Measurements from ENCODE around the gene HOXA2. TPM values are rescaled to one million over a fixed set of nuclear protein-coding genes. Genes with fewer than 3 reads are reported as not detected.

The HOXA2 gene
- total and polyA plus RNA-seq, 2 donors (not counting 1 experiment from before 2014, with no cell fraction given): 1.3 to 2.6 TPM

GRCh38 chr7:27143023-27143949 is 40.8 kb upstream of the HOXA2 start, which contains the start of gene HOXA5:
HOXA5 (minus strand) TSS chr7:27143681; CDS start chr7:27143607, 74 bp downstream.
- peak within 1 kb of the TSS; percentile 98 for H3K9ac ChIP-seq (ENCODE audit: insufficient read depth, low read length)
- H3K4me2 ChIP-seq (ENCODE audit: extremely low read depth, insufficient read depth, low read length): peak within 1 kb of the TSS; percentile 99
- peaks cover 2% of the 10 kb centered on the region for H3K36me3 ChIP-seq (ENCODE audit: control insufficient read depth, insufficient read depth, low read length)
- peaks cover 89% of the 10 kb centered on the region for H3K79me2 ChIP-seq (ENCODE audit: control insufficient read depth, insufficient read depth, low read length)
- H2AFZ ChIP-seq (ENCODE audit: low read length): peak within 1 kb of the TSS; percentile 2
- H3K27me3 ChIP-seq (ENCODE audit: control insufficient read depth, insufficient read depth, low read length): no peaks in the 10 kb centered on the region
- peak; percentile 91 to 100 for DNase-seq (ENCODE audit: low read depth in 2 of 2)
- H4K20me1 ChIP-seq (ENCODE audit: control insufficient read depth, extremely low read depth, insufficient read depth, low read length): no peaks in the 10 kb centered on the region
- TF ChIP-seq EZH2 (IDR thresholded peaks at IDR 0.05; ENCODE audit: low read length, missing control alignments): no peak
- TF ChIP-seq, protein P1, sequence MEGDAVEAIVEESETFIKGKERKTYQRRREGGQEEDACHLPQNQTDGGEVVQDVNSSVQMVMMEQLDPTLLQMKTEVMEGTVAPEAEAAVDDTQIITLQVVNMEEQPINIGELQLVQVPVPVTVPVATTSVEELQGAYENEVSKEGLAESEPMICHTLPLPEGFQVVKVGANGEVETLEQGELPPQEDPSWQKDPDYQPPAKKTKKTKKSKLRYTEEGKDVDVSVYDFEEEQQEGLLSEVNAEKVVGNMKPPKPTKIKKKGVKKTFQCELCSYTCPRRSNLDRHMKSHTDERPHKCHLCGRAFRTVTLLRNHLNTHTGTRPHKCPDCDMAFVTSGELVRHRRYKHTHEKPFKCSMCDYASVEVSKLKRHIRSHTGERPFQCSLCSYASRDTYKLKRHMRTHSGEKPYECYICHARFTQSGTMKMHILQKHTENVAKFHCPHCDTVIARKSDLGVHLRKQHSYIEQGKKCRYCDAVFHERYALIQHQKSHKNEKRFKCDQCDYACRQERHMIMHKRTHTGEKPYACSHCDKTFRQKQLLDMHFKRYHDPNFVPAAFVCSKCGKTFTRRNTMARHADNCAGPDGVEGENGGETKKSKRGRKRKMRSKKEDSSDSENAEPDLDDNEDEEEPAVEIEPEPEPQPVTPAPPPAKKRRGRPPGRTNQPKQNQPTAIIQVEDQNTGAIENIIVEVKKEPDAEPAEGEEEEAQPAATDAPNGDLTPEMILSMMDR (conservative IDR thresholded peaks at IDR 0.05 in 1 of 2, IDR thresholded peaks at IDR 0.05 in 1 of 2; ENCODE audit: low read depth in 1 of 2, low read length in 2 of 2): peak; percentile 70 to 92
- H3K4me1 ChIP-seq (ENCODE audit: control insufficient read depth, extremely low read depth, insufficient read depth, low read length): peaks cover 21% of the 10 kb centered on the region
- peak within 1 kb of the TSS; percentile 98 for H3K27ac ChIP-seq (ENCODE audit: insufficient read depth, low read length)
- peak within 1 kb of the TSS; percentile 89 to 99 (median 94) for H3K4me3 ChIP-seq (replicated peaks in 1 of 4; ENCODE audit: control extremely low read depth in 1 of 4, insufficient read depth in 1 of 4, low read depth in 3 of 4, low read length in 4 of 4)
- H3K9me3 ChIP-seq (ENCODE audit: control insufficient read depth, insufficient read depth, low read depth, low read length): no peaks in the 10 kb centered on the region

GRCh38 chr7:27142580-27143022 is 40.1 kb upstream of the HOXA2 start:
- Histone ChIP-seq H3K4me3 (replicated peaks in 1 of 4; ENCODE audit: control extremely low read depth in 1 of 4, insufficient read depth in 1 of 4, low read depth in 3 of 4, low read length in 4 of 4) (peak overlapping the region; percentile 89 to 99 (median 94)), H3K27ac (ENCODE audit: insufficient read depth, low read length) (peak overlapping the region; percentile 98), H3K9ac (ENCODE audit: insufficient read depth, low read length) (peak overlapping the region; percentile 98), H3K4me1 (ENCODE audit: control insufficient read depth, extremely low read depth, insufficient read depth, low read length) (peaks cover 18% of the 10 kb centered on the region), H3K4me2 (ENCODE audit: extremely low read depth, insufficient read depth, low read length) (peak overlapping the region; percentile 99), H3K27me3 (ENCODE audit: control insufficient read depth, insufficient read depth, low read length) (no peaks in the 10 kb centered on the region), H3K79me2 (ENCODE audit: control insufficient read depth, insufficient read depth, low read length) (peaks cover 89% of the 10 kb centered on the region), H2AFZ (ENCODE audit: low read length) (no peak overlapping the region), H3K9me3 (ENCODE audit: control insufficient read depth, insufficient read depth, low read depth, low read length) (no peaks in the 10 kb centered on the region), H4K20me1 (ENCODE audit: control insufficient read depth, extremely low read depth, insufficient read depth, low read length) (no peaks in the 10 kb centered on the region), H3K36me3 (ENCODE audit: control insufficient read depth, insufficient read depth, low read length) (peaks cover 2% of the 10 kb centered on the region)
- no peak for TF ChIP-seq EZH2 (IDR thresholded peaks at IDR 0.05; ENCODE audit: low read length, missing control alignments)
- TF ChIP-seq, protein P1 (conservative IDR thresholded peaks at IDR 0.05 in 1 of 2, IDR thresholded peaks at IDR 0.05 in 1 of 2; ENCODE audit: low read depth in 1 of 2, low read length in 2 of 2): no peak
- DNase-seq (ENCODE audit: low read depth in 2 of 2): no peak

GRCh38 chr7:27141923-27142579 is 39.6 kb upstream of the HOXA2 start:
- peak overlapping the region; percentile 89 to 99 (median 94) for H3K4me3 ChIP-seq (replicated peaks in 1 of 4; ENCODE audit: control extremely low read depth in 1 of 4, insufficient read depth in 1 of 4, low read depth in 3 of 4, low read length in 4 of 4)
- peak; percentile 23 to 71 for DNase-seq (ENCODE audit: low read depth in 2 of 2)
- TF ChIP-seq EZH2 (IDR thresholded peaks at IDR 0.05; ENCODE audit: low read length, missing control alignments): no peak
- TF ChIP-seq, protein P1 (conservative IDR thresholded peaks at IDR 0.05 in 1 of 2, IDR thresholded peaks at IDR 0.05 in 1 of 2; ENCODE audit: low read depth in 1 of 2, low read length in 2 of 2): no peak
- H3K36me3 ChIP-seq (ENCODE audit: control insufficient read depth, insufficient read depth, low read length): peaks cover 2% of the 10 kb centered on the region
- H2AFZ ChIP-seq (ENCODE audit: low read length): no peak overlapping the region
- peak overlapping the region; percentile 98 for H3K9ac ChIP-seq (ENCODE audit: insufficient read depth, low read length)
- no peaks in the 10 kb centered on the region for H4K20me1 ChIP-seq (ENCODE audit: control insufficient read depth, extremely low read depth, insufficient read depth, low read length)
- peak overlapping the region; percentile 98 for H3K27ac ChIP-seq (ENCODE audit: insufficient read depth, low read length)
- peaks cover 88% of the 10 kb centered on the region for H3K79me2 ChIP-seq (ENCODE audit: control insufficient read depth, insufficient read depth, low read length)
- H3K4me1 ChIP-seq (ENCODE audit: control insufficient read depth, extremely low read depth, insufficient read depth, low read length): peaks cover 15% of the 10 kb centered on the region
- H3K27me3 ChIP-seq (ENCODE audit: control insufficient read depth, insufficient read depth, low read length): no peaks in the 10 kb centered on the region
- H3K9me3 ChIP-seq (ENCODE audit: control insufficient read depth, insufficient read depth, low read depth, low read length): no peaks in the 10 kb centered on the region
- peak overlapping the region; percentile 99 for H3K4me2 ChIP-seq (ENCODE audit: extremely low read depth, insufficient read depth, low read length)
